ENCODE data around the gene CIB1.

Gene CIB1

GRCh38 chr15:90213818-90214204, 19.9 kb downstream of the CIB1 start:
- no peak for DNase-seq

DNA sequence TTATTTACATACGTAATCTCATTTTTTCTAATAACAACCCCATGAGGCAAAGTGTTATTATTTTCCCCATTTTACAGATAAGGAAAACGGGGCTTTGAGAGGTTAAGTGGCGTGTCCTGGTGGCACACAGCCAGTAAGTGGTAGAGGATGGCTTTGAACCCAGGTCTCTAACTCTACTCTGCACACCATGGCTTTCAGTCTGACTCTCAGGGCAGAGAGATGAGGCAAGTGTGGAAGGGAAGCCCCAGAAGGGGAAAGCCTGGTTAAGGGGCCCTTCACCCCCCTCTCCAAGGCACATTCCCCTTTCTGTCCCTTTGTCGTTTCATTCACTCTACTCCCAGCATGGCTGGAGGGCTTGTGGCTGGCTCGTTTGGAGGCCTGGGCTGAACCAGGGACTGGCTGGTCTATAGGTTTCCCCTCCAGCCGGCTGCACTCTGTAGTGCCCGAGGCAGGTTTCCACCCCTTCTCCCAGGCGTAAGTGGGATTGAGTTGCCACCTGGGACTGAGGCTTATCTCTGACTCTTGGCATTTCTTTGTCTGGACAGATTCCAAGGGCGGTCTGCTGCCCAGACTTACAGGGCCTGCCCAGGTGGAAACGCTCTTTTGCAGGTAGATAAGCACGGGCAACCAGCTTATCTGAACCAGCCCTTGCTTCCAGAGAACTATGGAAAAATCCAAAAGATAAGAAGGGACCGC, 20.5 kb downstream of the CIB1 start:
- no peak for DNase-seq

GRCh38 chr15:90212221-90213098, 21.3 kb downstream of the CIB1 start:
- DNase-seq: no peak

GRCh38 chr15:90211440-90212143, 22.1 kb downstream of the CIB1 start:
- no peak for DNase-seq

DNA sequence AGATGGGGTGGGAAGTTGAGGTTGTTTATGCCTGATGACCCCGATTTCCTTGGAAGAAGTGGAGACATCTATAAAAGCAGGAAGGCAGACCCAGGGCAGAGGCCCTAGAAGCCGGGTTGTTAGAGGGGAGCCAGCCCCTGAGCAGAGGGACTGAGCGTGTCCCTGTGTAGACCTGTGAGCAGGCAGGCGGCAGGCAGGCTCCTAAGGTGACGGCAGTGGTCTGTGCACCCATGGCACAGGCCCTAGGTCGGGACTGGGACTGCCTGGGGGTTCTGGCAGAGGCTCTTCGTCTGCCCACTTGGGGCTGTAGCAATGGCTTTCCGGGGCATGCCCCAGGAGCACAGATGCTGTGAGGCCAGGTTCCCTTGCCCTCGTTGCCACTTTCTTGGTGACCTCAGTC, 22.7 kb downstream of the CIB1 start:
- no peak for DNase-seq

GRCh38 chr15:90210593-90210992, 23.1 kb downstream of the CIB1 start:
- no peak for DNase-seq

DNA sequence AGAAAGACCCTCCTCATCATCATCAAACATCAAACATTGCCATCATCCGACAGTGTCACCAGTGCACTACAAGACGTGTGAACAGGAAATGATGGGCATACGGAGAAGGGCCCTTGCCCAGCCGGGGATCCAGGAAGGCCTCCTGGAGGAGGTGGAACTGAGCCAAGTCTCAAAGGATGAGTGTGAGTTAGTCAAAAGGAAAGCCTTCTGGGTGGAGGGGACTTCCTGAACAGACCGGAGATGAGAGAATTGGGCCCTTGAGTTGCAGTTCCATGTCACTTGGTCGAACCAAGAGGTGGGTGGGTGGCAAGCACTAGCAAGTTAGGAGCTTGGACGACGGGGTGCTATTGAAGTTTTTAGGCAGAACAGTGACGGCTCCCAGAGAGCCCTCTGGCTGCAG, 24.1 kb downstream of the CIB1 start:
- no peak for DNase-seq

DNA sequence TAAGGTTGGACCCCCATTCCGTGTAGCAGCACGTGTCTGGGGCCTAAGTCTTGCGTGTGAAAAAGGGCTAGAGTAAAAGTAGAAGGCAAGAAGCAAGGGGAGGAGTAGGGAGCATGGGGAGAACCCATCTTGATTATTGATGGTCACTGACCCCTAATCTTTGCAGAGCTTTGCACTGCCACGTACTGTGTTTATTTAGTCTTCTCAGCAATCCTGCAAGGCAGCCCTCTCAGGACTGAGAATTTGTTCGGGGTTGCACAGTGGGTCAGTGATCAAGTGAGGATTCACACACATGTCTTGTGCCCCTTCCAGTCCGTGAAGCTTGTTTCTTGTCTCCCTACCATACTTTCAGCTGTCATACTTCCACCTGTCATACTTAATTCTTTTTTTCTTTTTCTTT, 25.4 kb downstream of the CIB1 start:
- no peak for DNase-seq

DNA sequence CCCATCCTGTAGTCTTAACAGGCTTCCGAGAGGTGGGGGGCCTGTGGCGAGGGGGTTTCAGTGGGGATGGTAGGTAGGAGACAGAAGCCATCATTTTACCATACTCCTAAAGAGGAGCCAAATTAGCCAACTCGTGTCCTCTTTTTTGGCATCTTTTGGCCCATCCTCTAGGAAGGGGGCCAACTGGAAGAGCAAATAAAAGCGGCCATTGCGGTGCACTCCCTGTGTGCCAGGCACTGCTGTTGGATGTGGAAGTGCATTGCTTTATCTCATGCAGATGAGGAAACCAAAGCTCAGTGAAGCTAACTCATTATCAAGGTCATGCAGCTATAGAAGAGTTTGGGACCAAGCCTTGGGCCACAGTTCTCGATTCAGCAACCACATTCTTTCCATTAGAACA, 26.5 kb downstream of the CIB1 start:
- no peak for DNase-seq

- DNase-seq: no peak
These were observed 27.9 kb downstream of the CIB1 start for GRCh38 chr15:90205886-90206285.

- no peak for DNase-seq
These were observed 28.5 kb downstream of the CIB1 start for GRCh38 chr15:90205050-90205848.

DNA sequence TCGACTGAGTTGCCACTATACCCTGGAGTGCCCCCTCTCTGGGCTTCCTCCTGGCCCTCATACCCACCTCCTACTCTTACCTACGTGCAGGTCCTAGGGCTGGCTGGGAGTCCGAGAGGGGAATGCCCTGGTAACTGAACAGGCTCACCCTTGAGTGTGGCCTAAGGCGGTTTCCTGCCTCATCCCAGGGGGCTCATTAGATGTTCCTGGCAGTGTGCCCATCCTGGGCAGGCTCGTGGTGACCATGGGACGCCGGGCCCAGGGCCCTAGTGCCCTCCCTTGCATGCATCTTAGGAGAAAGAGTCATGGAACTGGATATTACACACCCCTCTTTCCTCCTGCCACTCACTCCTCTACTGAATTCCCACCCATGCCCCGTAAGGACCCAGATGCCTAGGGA, 29.8 kb downstream of the CIB1 start:
- DNase-seq: no peak

GRCh38 chr15:90203473-90203872, 30.3 kb downstream of the CIB1 start:
- no peak for DNase-seq

DNA sequence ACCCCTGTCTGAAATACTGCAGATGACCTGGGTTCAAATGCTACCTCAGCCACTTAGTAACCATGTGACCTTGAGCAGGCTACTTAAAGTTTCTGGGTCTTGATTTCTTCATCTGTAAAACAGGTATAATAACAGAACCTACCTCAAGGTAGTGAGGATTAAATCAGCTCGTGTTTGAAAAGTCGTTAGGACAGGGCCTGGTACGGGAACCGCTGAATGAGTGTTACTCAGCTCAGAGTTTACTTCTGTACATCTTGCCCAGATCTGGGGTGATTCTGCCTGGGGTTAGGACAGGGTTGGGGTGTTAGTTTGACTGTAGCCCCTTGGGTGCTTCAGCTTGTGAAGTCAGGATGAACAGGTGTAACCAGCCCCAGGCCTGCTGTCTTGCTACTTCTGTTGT, 30.8 kb downstream of the CIB1 start:
- DNase-seq: no peak

- no peak for DNase-seq
These were observed 31.8 kb downstream of the CIB1 start for GRCh38 chr15:90201944-90202375.

GRCh38 chr15:90201130-90201943, 32.4 kb downstream of the CIB1 start, which contains the start of gene SEMA4B:
SEMA4B (plus strand) TSS chr15:90201330; CDS start chr15:90201579, 249 bp downstream.
- DNase-seq: no peak

DNA sequence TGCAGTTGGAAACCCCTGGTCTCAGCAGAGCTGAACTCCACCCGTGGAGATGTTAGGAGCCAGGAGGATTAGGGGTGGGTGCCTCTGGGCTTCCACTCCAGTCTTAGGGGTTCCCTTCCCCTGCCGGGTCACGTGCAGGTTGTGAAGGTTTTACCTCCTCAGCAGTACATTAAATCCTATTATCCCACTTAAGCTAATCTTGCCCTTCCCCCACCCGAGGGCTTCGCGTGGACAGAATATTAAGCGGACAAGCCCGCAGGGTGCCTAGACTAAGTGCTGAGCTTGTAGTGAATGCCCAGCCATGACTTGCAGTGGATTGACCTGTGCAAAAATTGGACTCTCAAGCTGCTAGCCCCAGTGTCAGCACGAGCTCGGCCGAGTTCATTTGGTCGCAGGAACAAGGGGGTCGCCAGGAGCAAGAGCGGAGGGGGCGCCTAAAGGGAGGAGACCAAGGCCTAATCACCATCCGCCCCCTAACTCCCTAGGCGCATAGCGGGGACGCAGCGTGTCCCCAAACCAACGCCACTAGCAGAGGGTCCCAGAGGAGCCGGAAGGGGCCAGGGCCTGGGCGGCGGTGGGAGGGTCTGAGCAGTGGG, 33.1 kb downstream of the CIB1 start:
- DNase-seq: no peak

GRCh38 chr15:90194655-90195054, 39.1 kb downstream of the CIB1 start:
- no peak for DNase-seq

DNA sequence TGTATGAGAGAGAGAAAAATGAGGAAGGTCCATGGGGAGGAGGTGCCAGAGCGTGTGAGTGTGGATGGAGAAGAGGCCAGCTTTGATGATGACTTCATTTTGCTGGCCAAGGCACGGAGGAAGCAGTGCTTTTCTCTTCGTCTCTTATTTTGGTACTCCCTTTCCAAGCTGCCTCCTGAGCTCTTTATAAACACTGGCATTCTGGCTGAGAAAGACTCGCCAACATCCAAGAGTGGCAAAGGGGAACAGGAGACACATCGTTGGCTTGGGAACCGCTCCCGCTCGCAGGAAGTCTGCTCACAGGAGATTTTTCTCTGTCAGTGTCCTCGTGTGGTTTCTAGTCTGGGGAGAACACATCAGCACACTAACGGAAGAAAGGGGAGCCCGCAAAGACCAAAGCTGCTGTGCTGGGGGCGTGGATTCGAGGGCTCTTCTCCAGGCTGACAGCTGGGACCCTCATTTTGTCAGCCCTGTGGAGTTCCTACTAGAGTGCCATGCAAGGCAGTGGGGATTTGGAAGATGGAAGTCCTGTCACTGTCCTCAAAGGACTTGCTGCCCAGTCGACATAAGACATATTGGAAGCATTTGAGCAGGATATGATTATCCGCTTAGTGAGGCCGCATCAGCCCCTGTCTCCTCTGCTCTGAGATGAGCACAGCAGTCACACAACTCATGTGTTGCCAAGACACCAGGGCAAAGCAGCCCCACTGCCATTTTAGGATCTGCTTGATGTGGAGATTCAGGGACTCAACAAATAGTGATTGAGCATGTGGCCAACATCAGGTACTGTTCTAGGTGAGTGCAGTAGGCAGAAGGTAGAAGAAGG, 40.6 kb downstream of the CIB1 start:
- no peak for DNase-seq

GRCh38 chr15:90191794-90192509, 41.8 kb downstream of the CIB1 start:
- DNase-seq: no peak
